ENCODE data around the gene MYL4. TPM values are rescaled to one million over a fixed set of nuclear protein-coding genes. Genes with fewer than 3 reads are reported as not detected.

Gene MYL4
- total RNA-seq, 1 experiment from 2014 or later = not detected

GRCh38 chr17:47235923-47236322 lies 26.8 kb downstream of the MYL4 start:
- DNase-seq = no peak
- Histone ChIP-seq H3K27me3 (ENCODE audit: control insufficient read depth, insufficient read depth, low read length) (no peaks in the 10 kb centered on the region), H3K4me3 (ENCODE audit: insufficient read depth, low read depth, low read length) (no peak overlapping the region), H3K36me3 (replicated peaks; ENCODE audit: control insufficient read depth, insufficient read depth, low read length) (no peaks in the 10 kb centered on the region)

DNA sequence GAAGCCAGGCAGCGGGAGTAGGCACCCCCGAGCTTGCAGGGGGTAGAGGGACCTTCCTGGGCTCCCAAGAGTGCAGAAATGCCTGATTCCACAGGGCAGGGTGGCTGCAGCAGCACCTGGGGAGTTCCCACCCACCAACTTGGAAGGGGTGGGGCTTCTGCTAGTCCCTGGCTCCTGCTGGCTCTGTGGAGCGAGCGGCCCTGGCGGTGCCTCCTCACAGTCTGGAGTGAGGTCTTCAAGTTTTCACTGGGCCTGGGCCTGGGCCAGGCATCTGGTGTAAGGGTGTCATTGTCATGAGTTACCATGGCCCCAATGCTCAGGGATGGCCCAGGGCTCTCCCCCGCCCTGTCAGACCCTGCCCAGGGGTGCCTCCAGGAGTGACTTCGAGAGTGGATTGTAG lies 28.7 kb downstream of the MYL4 start:
- H3K4me3 ChIP-seq (ENCODE audit: insufficient read depth, low read depth, low read length) = no peak overlapping the region
- H3K36me3 ChIP-seq (replicated peaks; ENCODE audit: control insufficient read depth, insufficient read depth, low read length) = no peaks in the 10 kb centered on the region
- no peaks in the 10 kb centered on the region for H3K27me3 ChIP-seq (ENCODE audit: control insufficient read depth, insufficient read depth, low read length)
- no peak for DNase-seq

GRCh38 chr17:47238321-47239010 lies 29.3 kb downstream of the MYL4 start:
- H3K4me3 ChIP-seq (ENCODE audit: insufficient read depth, low read depth, low read length) = no peak overlapping the region
- no peaks in the 10 kb centered on the region for H3K36me3 ChIP-seq (replicated peaks; ENCODE audit: control insufficient read depth, insufficient read depth, low read length)
- peak; percentile 51 for DNase-seq
- no peaks in the 10 kb centered on the region; the same call in 1 of the 2 replicates for H3K27me3 ChIP-seq (ENCODE audit: control insufficient read depth, insufficient read depth, low read length)

DNA sequence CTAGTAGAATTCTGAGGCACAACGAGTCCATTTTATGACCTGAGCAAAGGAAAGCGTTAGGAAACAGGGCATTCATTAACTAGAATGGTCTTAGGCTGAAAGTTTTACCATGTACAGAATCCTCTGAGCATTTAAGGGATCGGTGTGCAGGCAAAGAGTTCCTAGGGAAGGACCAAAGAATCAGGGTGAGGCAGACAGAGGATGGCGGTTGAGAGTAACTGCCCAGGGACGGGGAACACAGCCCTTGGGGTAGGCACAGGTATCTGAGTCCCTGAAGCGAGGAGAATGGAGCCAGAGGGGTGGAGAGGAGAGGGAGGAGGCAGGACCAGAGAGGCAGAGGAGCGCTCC lies 30.4 kb downstream of the MYL4 start:
- Histone ChIP-seq H3K27me3 (ENCODE audit: control insufficient read depth, insufficient read depth, low read length) (no peaks in the 10 kb centered on the region; the same call in 1 of the 2 replicates), H3K4me3 (ENCODE audit: insufficient read depth, low read depth, low read length) (no peak overlapping the region), H3K36me3 (replicated peaks; ENCODE audit: control insufficient read depth, insufficient read depth, low read length) (no peaks in the 10 kb centered on the region)
- DNase-seq = no peak

- Histone ChIP-seq H3K27me3 (ENCODE audit: control insufficient read depth, insufficient read depth, low read length) (no peaks in the 10 kb centered on the region; the same call in 1 of the 2 replicates), H3K36me3 (replicated peaks; ENCODE audit: control insufficient read depth, insufficient read depth, low read length) (no peaks in the 10 kb centered on the region), H3K4me3 (ENCODE audit: insufficient read depth, low read depth, low read length) (no peak overlapping the region)
- DNase-seq = no peak
These were observed 31.0 kb downstream of the MYL4 start for GRCh38 chr17:47239967-47240651.

GRCh38 chr17:47240806-47241205 lies 31.7 kb downstream of the MYL4 start:
- no peaks in the 10 kb centered on the region; the same call in 1 of the 2 replicates for H3K27me3 ChIP-seq (ENCODE audit: control insufficient read depth, insufficient read depth, low read length)
- no peak for DNase-seq
- H3K36me3 ChIP-seq (replicated peaks; ENCODE audit: control insufficient read depth, insufficient read depth, low read length) = no peaks in the 10 kb centered on the region
- no peak overlapping the region for H3K4me3 ChIP-seq (ENCODE audit: insufficient read depth, low read depth, low read length)

GRCh38 chr17:47242648-47243047 lies 33.5 kb downstream of the MYL4 start:
- H3K27me3 ChIP-seq (ENCODE audit: control insufficient read depth, insufficient read depth, low read length) = no peaks in the 10 kb centered on the region; the same call in 1 of the 2 replicates
- no peak for DNase-seq
- no peaks in the 10 kb centered on the region for H3K36me3 ChIP-seq (replicated peaks; ENCODE audit: control insufficient read depth, insufficient read depth, low read length)
- H3K4me3 ChIP-seq (ENCODE audit: insufficient read depth, low read depth, low read length) = no peak overlapping the region

GRCh38 chr17:47243737-47244598 lies 34.8 kb downstream of the MYL4 start:
- H3K4me3 ChIP-seq (ENCODE audit: insufficient read depth, low read depth, low read length) = no peak overlapping the region
- DNase-seq = no peak
- H3K36me3 ChIP-seq (replicated peaks; ENCODE audit: control insufficient read depth, insufficient read depth, low read length) = no peaks in the 10 kb centered on the region
- no peaks in the 10 kb centered on the region; the same call in 1 of the 2 replicates for H3K27me3 ChIP-seq (ENCODE audit: control insufficient read depth, insufficient read depth, low read length)

GRCh38 chr17:47244697-47245096 lies 35.5 kb downstream of the MYL4 start:
- no peak for DNase-seq
- no peaks in the 10 kb centered on the region for H3K36me3 ChIP-seq (replicated peaks; ENCODE audit: control insufficient read depth, insufficient read depth, low read length)
- H3K27me3 ChIP-seq (ENCODE audit: control insufficient read depth, insufficient read depth, low read length) = no peaks in the 10 kb centered on the region; the same call in 1 of the 2 replicates
- no peak overlapping the region for H3K4me3 ChIP-seq (ENCODE audit: insufficient read depth, low read depth, low read length)

GRCh38 chr17:47246120-47246519 lies 37.0 kb downstream of the MYL4 start:
- no peak for DNase-seq
- Histone ChIP-seq H3K36me3 (replicated peaks; ENCODE audit: control insufficient read depth, insufficient read depth, low read length) (no peaks in the 10 kb centered on the region), H3K27me3 (ENCODE audit: control insufficient read depth, insufficient read depth, low read length) (no peaks in the 10 kb centered on the region; the same call in 1 of the 2 replicates), H3K4me3 (ENCODE audit: insufficient read depth, low read depth, low read length) (no peak overlapping the region)

DNA sequence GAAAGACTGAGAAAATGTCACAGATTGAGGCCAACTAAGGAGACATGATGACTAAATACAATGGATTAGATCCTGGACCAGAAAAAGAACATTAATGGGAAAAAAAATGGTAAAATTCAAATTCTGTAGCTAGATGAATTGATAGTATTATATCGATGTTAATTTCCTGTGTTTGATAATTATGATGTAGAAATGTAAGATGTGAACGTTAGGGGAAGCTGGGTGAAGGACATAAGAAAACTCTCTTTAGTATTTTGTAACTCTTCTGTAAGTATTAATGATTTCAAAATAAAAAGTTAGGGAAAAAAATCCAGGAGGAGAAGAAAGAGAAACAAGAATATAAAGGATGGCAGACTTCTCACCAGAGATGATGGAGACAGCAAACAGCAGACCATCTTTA lies 41.7 kb downstream of the MYL4 start:
- Histone ChIP-seq H3K27me3 (ENCODE audit: control insufficient read depth, insufficient read depth, low read length) (peaks cover 31% of the 10 kb centered on the region), H3K4me3 (ENCODE audit: insufficient read depth, low read depth, low read length) (no peak overlapping the region), H3K36me3 (replicated peaks; ENCODE audit: control insufficient read depth, insufficient read depth, low read length) (no peaks in the 10 kb centered on the region)
- no peak for DNase-seq

GRCh38 chr17:47251421-47251940 lies 42.3 kb downstream of the MYL4 start:
- DNase-seq = no peak
- Histone ChIP-seq H3K4me3 (ENCODE audit: insufficient read depth, low read depth, low read length) (no peak overlapping the region), H3K27me3 (ENCODE audit: control insufficient read depth, insufficient read depth, low read length) (peaks cover 35% of the 10 kb centered on the region), H3K36me3 (replicated peaks; ENCODE audit: control insufficient read depth, insufficient read depth, low read length) (no peaks in the 10 kb centered on the region)

DNA sequence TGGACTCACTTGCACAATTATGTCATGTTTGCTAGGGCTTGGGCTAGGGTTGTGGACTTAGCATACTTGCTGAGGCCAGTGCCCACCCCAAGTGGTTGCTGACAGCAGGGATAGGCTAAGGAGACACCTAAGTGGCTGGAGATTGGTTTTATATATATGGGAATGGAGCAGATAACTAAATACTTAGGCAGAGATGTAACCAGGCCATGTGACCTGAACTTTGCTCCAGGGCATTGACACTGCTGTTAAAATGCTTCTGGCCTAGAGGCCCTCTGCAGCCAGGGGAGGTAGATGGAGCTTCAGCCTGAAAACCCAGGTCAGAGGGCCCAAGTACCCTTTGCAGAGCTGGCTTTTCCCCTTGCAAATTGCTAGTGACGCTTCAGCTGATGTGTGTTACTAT lies 43.1 kb downstream of the MYL4 start:
- H3K4me3 ChIP-seq (ENCODE audit: insufficient read depth, low read depth, low read length) = no peak overlapping the region
- no peak for DNase-seq
- H3K36me3 ChIP-seq (replicated peaks; ENCODE audit: control insufficient read depth, insufficient read depth, low read length) = no peaks in the 10 kb centered on the region
- peaks cover 36% of the 10 kb centered on the region for H3K27me3 ChIP-seq (ENCODE audit: control insufficient read depth, insufficient read depth, low read length)

DNA sequence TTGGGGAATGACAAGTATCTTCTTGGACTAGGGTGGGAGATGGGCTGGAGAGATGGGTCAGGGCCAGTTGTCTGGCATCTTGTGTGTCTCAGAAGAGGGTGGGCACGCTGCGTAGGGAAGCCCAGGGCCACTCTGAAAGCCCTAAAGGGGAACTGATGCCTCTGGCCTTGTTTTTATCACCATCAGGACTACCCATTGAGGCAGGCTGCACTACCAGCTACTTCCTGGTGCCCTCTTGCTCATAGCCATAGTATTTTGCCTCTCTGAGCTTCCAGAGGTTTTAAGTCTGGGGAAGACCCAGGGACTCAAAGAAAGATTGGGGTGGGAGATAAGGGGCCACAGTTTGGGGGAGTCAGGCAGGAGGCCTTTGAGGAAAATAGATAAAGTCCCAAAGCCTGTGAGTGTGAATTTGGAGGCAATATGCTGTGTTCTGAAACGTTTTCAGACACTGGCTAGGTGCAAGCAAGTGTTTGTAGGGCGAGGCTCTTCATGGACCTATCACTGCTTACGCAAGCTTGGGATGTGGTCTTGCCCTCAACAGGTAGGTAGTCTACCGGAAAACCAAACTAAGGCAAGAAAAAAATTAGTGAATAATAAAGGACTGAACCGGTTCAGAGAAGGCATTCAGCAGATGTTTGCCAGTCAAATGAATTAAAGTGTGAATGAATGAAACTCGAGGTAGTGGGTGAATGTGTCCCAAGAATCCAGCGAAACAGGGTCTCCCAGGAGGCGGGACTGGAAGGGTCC lies 43.8 kb downstream of the MYL4 start:
- Histone ChIP-seq H3K4me3 (ENCODE audit: insufficient read depth, low read depth, low read length) (peak overlapping the region; percentile 64; the same call in 1 of the 2 replicates), H3K36me3 (replicated peaks; ENCODE audit: control insufficient read depth, insufficient read depth, low read length) (no peaks in the 10 kb centered on the region), H3K27me3 (ENCODE audit: control insufficient read depth, insufficient read depth, low read length) (peaks cover 36% of the 10 kb centered on the region)
- no peak for DNase-seq
